B cell (primary cell): ENCODE results near the gene EBF3. TPM values are rescaled to one million over a fixed set of nuclear protein-coding genes. Genes with fewer than 3 reads are reported as not detected.

Source experiments
- ATAC-seq: fragments of 200-7000 bp; cut with Tn5 transposase; one replicate; pipeline ENCODE4 v1.10.0; 2021; ENCODE audit warnings: low read depth, mild to moderate bottlenecking, moderate number of reproducible peaks, moderate library complexity
- CTCF ChIA-PET: fragments of 350-600 bp; sonication (Branson Sonifier 250); formaldehyde crosslinking; loops from one replicate; lab custom pipeline; 2021; ENCODE audit warnings: antibody characterized with exemption, inconsistent platforms; lab: Charles Lee
- POLR2A ChIA-PET: fragments of 350-600 bp; sonication (Branson Sonifier 250); formaldehyde crosslinking; loops from one replicate; lab custom pipeline; 2021; ENCODE audit warnings: antibody characterized with exemption; lab: Charles Lee
- DNase-seq: peaks from one replicate; pipeline ENCODE4 v3.0.0; 2013
- H2AFZ ChIP-seq: 2 replicates; pipeline ENCODE4 v1.6.1; 2012; ENCODE audit warnings: mild to moderate bottlenecking, low read depth, low read length; ENCODE audit not compliant: insufficient read depth, poor library complexity, severe bottlenecking
- H3K27ac ChIP-seq, 2 donors: 1 replicate in 1 of 2; 2 replicates in 1 of 2; pipeline ENCODE4 v1.5.1; 2012 to 2013; ENCODE audit warnings: low read length in 2 of 2, mild to moderate bottlenecking in 2 of 2, moderate library complexity in 1 of 2
- H3K27me3 ChIP-seq, 4 experiments: fragments of 200-600 bp in 1 of 4; sonication (generic) in 1 of 4; replicated peaks in 1 of 4; 1 replicate in 2 of 4; 2 replicates in 2 of 4; pipeline versions ENCODE4 v1.6.1 to v1.7.0; 2013 to 2016; ENCODE audit warnings: low read length in 3 of 4, mild to moderate bottlenecking in 2 of 4, mixed read lengths in 1 of 4, moderate library complexity in 1 of 4; ENCODE audit not compliant: insufficient read depth in 4 of 4, control insufficient read depth in 3 of 4; ENCODE audit errors: control extremely low read depth in 1 of 4
- H3K36me3 ChIP-seq, 2 experiments: replicated peaks in 1 of 2; 1 replicate in 1 of 2; 2 replicates in 1 of 2; pipeline versions ENCODE4 v1.6.1 to v1.7.1; 2013; ENCODE audit warnings: low read length in 1 of 2; ENCODE audit not compliant: insufficient read depth in 2 of 2, control insufficient read depth in 1 of 2; ENCODE audit errors: control extremely low read depth in 1 of 2, extremely low read depth in 1 of 2
- H3K4me1 ChIP-seq, 2 donors: fragments of 200-600 bp in 1 of 2; sonication (generic) in 1 of 2; 1 replicate in 1 of 2; 2 replicates in 1 of 2; pipeline versions ENCODE4 v1.5.1 to v1.6.1; 2013 to 2017; ENCODE audit warnings: low read length in 2 of 2; ENCODE audit not compliant: control insufficient read depth in 2 of 2, insufficient read depth in 2 of 2
- H3K4me2 ChIP-seq: replicated peaks from 2 replicates; pipeline ENCODE3; 2012; ENCODE audit warnings: mild to moderate bottlenecking, low read depth, low read length; ENCODE audit not compliant: poor library complexity, severe bottlenecking
- H3K4me3 ChIP-seq, 5 experiments: fragments of 200-600 bp in 1 of 5; sonication (generic) in 1 of 5; 1 replicate in 3 of 5; 2 replicates in 2 of 5; pipeline versions ENCODE4 v1.5.1 to v1.7.0; 2011 to 2016; ENCODE audit warnings: low read length in 4 of 5, mild to moderate bottlenecking in 4 of 5, low read depth in 2 of 5, control low read depth in 1 of 5, moderate library complexity in 1 of 5; ENCODE audit not compliant: insufficient read depth in 1 of 5; ENCODE audit errors: control extremely low read depth in 1 of 5, extremely low read depth in 1 of 5
- H3K79me2 ChIP-seq: fragments of 200-600 bp; sonication (generic); one replicate; pipeline ENCODE4 v1.6.0; 2016; ENCODE audit warnings: low read length; ENCODE audit not compliant: control insufficient read depth, insufficient read depth
- H3K9ac ChIP-seq: fragments of 200-600 bp; sonication (generic); 2 replicates; pipeline ENCODE4 v1.6.1; 2017; ENCODE audit warnings: mild to moderate bottlenecking, low read length, moderate library complexity
- H3K9me3 ChIP-seq, 3 donors: one replicate each; pipeline versions ENCODE4 v1.6.1 to v1.7.1; 2013; ENCODE audit warnings: low read length in 2 of 3; ENCODE audit not compliant: control insufficient read depth in 2 of 3, insufficient read depth in 1 of 3; ENCODE audit errors: control extremely low read depth in 1 of 3
- H4K20me1 ChIP-seq: 2 replicates; pipeline ENCODE4 v1.6.0; 2012; ENCODE audit warnings: mild to moderate bottlenecking, low read length; ENCODE audit not compliant: insufficient read depth, control insufficient read depth, poor library complexity, severe bottlenecking
- H3K27ac Mint-ChIP-seq: one replicate; pipeline ENCODE4 v1.8.0; 2021; ENCODE audit warnings: mixed read lengths
- H3K27me3 Mint-ChIP-seq: one replicate; pipeline ENCODE4 v1.8.0; 2021; ENCODE audit warnings: mixed read lengths
- H3K4me1 Mint-ChIP-seq: one replicate; pipeline ENCODE4 v1.8.0; 2021; ENCODE audit warnings: mixed read lengths
- H3K4me3 Mint-ChIP-seq: one replicate; pipeline ENCODE4 v1.8.0; 2021; ENCODE audit warnings: mixed read lengths
- H3K9me3 Mint-ChIP-seq: one replicate; pipeline ENCODE4 v1.8.0; 2022; ENCODE audit warnings: mixed read lengths; ENCODE audit not compliant: insufficient read depth
- EZH2 ChIP-seq: IDR thresholded peaks from 2 replicates; pipeline ENCODE4 v1.6.1; 2012; ENCODE audit warnings: borderline replicate concordance, low read depth, mild to moderate bottlenecking, moderate library complexity, low read length; ENCODE audit not compliant: insufficient read depth, poor library complexity, severe bottlenecking
- WGBS: methylation state at CpG from one replicate; pipeline ENCODE4 v1.1.5; 2013; ENCODE audit warnings: missing lambda C conversion rate; ENCODE audit not compliant: insufficient coverage; 5-methylcytosine and 5-hydroxymethylcytosine counted together
- intact Hi-C: fragments of 100-400 bp; cut with micrococcal nuclease; formaldehyde crosslinking; loops from one replicate; pipeline ENCODE4 v1.10.0; 2022
- polyA plus RNA-seq: library from polyadenylated mRNA; depleted of rRNA; stranded (reverse); fragments of >200 nt; gene quantifications from 2 replicates; pipeline ENCODE4 v1.2.3, GENCODE V29; 2012
- total RNA-seq, 2 donors: library from RNA; stranded (reverse); fragments of 120-200 nt in 1 of 2; gene quantifications; 1 replicate in 1 of 2; 2 replicates in 1 of 2; pipeline versions ENCODE4 v1.2.3 to v1.2.4, GENCODE V29; 2013 to 2022
- TF ChIP-seq, protein P1 (sequence below): fragments of 200-600 bp; IDR thresholded peaks from one replicate; pipeline ENCODE4 v1.8.0; 2022; ENCODE audit warnings: antibody characterized with exemption, mild to moderate bottlenecking

Gene EBF3
- total and polyA plus RNA-seq, 2 donors (not counting 1 experiment from before 2014, with no cell fraction given): not detected

DNA sequence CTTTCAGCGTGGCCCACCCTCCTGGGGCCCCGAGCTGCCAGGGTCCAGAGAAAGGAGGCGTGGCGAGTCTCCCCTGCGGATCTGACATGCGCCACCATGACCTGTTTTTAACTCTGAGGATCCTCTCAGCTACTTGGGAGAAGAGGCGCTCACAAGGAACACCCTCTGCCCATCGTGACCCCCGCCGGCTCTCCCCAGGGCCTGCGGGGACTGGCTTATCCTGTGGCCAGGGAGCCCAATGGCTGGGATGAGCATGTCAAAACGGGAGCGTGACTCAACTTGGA, 93.7 kb downstream of the EBF3 start:
- Histone ChIP-seq H4K20me1 (no peaks in the 10 kb centered on the region), H3K9me3 (peaks cover 0 to 4% (median 0%) of the 10 kb centered on the region in 3 donors), H2AFZ (no peak overlapping the region), H3K4me3 (no peak overlapping the region), H3K36me3 (no peaks in the 10 kb centered on the region), H3K27me3 (peaks cover 0 to 2% (median 0%) of the 10 kb centered on the region in 4 experiments), H3K9ac (no peak overlapping the region), H3K27ac (no peak overlapping the region), H3K4me1 (peaks cover 0 to 5% of the 10 kb centered on the region in 2 donors), H3K4me2 (no peak overlapping the region), H3K79me2 (no peaks in the 10 kb centered on the region)
- peaks cover 4% of the 10 kb centered on the region for H3K27me3 Mint-ChIP-seq
- POLR2A ChIA-PET: no interaction called here
- intact Hi-C loops: no loop called here
- no peaks in the 10 kb centered on the region for H3K4me1 Mint-ChIP-seq
- no peak overlapping the region for H3K27ac Mint-ChIP-seq
- no peak for TF ChIP-seq EZH2
- TF ChIP-seq, protein P1, sequence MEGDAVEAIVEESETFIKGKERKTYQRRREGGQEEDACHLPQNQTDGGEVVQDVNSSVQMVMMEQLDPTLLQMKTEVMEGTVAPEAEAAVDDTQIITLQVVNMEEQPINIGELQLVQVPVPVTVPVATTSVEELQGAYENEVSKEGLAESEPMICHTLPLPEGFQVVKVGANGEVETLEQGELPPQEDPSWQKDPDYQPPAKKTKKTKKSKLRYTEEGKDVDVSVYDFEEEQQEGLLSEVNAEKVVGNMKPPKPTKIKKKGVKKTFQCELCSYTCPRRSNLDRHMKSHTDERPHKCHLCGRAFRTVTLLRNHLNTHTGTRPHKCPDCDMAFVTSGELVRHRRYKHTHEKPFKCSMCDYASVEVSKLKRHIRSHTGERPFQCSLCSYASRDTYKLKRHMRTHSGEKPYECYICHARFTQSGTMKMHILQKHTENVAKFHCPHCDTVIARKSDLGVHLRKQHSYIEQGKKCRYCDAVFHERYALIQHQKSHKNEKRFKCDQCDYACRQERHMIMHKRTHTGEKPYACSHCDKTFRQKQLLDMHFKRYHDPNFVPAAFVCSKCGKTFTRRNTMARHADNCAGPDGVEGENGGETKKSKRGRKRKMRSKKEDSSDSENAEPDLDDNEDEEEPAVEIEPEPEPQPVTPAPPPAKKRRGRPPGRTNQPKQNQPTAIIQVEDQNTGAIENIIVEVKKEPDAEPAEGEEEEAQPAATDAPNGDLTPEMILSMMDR: no peak
- H3K9me3 Mint-ChIP-seq: no peaks in the 10 kb centered on the region
- no peak for DNase-seq
- CTCF ChIA-PET: no interaction called here
- H3K4me3 Mint-ChIP-seq: no peak overlapping the region
- 96% methylated on average over 13 of the region's 13 CpGs for WGBS
- ATAC-seq: no peak

DNA sequence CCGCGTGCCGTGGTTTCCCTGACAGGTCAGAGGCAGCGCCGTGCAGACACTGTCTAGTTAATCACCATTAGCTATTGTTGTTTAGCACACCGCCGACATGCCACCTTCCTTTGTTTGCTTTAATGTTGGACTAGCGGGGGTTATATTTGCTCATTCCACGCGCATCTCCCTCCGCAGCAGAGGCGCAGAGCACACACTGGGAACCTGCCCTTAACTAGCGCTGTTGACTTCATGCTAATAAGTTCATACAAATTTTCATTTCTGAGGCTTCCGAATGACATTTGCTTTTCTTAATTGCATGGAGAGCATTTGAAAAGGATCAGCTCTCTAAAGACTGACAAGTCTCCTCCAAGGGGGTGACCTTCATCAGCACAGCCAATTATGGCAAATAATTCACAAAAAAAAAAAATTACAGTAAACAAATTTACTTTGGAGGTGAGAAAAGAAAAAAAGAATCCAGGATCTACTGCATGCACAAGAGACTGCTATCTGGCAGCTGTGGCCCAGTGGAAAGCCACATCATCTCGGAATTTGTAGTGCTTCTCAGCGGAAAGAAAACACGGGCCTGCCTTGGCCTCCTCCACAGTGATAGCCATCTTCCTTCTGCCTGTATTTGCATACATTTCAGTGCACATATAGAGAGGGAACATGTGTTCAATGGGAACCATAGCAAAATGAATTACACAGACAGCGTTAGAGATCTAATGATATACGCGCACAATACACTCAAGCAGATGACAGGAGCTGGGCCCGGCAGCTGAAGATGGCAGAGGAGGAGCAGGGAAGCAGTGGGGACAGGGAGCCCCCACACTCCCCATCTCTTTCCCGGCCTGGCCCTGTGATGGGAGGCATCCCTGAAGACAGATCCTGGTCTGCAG, 94.2 kb downstream of the EBF3 start:
- H3K79me2 ChIP-seq: no peaks in the 10 kb centered on the region
- no peak overlapping the region for H3K4me3 ChIP-seq
- H3K9ac ChIP-seq: no peak overlapping the region
- ChIA-PET POLR2A (no interaction called here), CTCF (no interaction called here)
- H3K27ac Mint-ChIP-seq: no peak overlapping the region
- intact Hi-C loops: no loop called here
- no peaks in the 10 kb centered on the region for H3K9me3 Mint-ChIP-seq
- no peak for ATAC-seq
- peaks cover 0 to 4% (median 0%) of the 10 kb centered on the region in 3 donors for H3K9me3 ChIP-seq
- H3K27me3 Mint-ChIP-seq: peaks cover 4% of the 10 kb centered on the region
- H3K27ac ChIP-seq: no peak overlapping the region
- 95% methylated on average over 16 of the region's 22 CpGs for WGBS
- no peaks in the 10 kb centered on the region for H3K4me1 Mint-ChIP-seq
- H3K36me3 ChIP-seq: no peaks in the 10 kb centered on the region
- H3K4me3 Mint-ChIP-seq: no peak overlapping the region
- DNase-seq: no peak
- H4K20me1 ChIP-seq: no peaks in the 10 kb centered on the region
- H3K4me1 ChIP-seq: peaks cover 0 to 5% of the 10 kb centered on the region in 2 donors
- TF ChIP-seq EZH2: no peak
- TF ChIP-seq, protein P1: no peak
- H3K27me3 ChIP-seq: peaks cover 0 to 2% (median 0%) of the 10 kb centered on the region in 4 experiments
- H2AFZ ChIP-seq: no peak overlapping the region
- H3K4me2 ChIP-seq: no peak overlapping the region
